ENCODE data around the gene RETREG3.

- TF ChIP-seq POLR2AphosphoS5 (IDR thresholded peaks at IDR 0.05; ENCODE audit: low read depth, low read length) = no peak
- no peak for TF ChIP-seq REST (IDR thresholded peaks at IDR 0.05; ENCODE audit: insufficient read depth in 1 of 2, low read depth in 2 of 2, low read length in 2 of 2)
- TF ChIP-seq TAF1 (IDR thresholded peaks at IDR 0.05; ENCODE audit: borderline replicate concordance, insufficient read depth, low read length) = no peak
- TF ChIP-seq SIN3A (IDR thresholded peaks at IDR 0.05; ENCODE audit: borderline replicate concordance, insufficient read depth, low read length) = no peak
- TF ChIP-seq FOXP2 (optimal IDR thresholded peaks at IDR 0.05; ENCODE audit: borderline replicate concordance, extremely low read depth, extremely low read length, insufficient read depth) = no peak
Measured at GRCh38 chr17:42585353-42585752, 23.8 kb downstream of the RETREG3 start.
